ENCODE data around the gene SPATA6L.
A peak's percentile ranks its signal among the peaks of the same experiment; 100 is the strongest.

SPATA6L gene

GRCh38 chr9:4667681-4668080 is 1.4 kb upstream of the SPATA6L start:
- TF ChIP-seq, protein P1, sequence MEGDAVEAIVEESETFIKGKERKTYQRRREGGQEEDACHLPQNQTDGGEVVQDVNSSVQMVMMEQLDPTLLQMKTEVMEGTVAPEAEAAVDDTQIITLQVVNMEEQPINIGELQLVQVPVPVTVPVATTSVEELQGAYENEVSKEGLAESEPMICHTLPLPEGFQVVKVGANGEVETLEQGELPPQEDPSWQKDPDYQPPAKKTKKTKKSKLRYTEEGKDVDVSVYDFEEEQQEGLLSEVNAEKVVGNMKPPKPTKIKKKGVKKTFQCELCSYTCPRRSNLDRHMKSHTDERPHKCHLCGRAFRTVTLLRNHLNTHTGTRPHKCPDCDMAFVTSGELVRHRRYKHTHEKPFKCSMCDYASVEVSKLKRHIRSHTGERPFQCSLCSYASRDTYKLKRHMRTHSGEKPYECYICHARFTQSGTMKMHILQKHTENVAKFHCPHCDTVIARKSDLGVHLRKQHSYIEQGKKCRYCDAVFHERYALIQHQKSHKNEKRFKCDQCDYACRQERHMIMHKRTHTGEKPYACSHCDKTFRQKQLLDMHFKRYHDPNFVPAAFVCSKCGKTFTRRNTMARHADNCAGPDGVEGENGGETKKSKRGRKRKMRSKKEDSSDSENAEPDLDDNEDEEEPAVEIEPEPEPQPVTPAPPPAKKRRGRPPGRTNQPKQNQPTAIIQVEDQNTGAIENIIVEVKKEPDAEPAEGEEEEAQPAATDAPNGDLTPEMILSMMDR (conservative IDR thresholded peaks at IDR 0.05; ENCODE audit: low read length), result no peak

DNA sequence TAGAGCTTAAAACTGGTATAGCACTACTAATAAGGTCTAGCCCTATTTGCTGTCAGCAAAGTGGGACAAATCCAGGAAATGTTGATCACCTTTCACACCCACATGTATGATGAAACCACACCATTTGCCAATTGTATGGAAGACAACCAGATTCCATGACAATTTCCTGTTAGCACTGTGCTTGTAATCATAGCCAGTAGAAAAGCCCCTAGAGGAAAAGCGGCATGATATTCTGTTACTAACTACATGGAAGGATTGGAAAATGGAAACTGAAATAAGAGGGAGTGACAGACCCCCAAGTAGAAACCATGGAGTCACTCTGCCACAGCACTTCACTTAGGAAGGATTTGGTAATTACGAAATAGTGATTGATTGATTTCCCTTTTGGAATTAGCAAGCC is 923 bp downstream of the SPATA6L start:
- TF ChIP-seq, protein P1 (conservative IDR thresholded peaks at IDR 0.05; ENCODE audit: low read length), result no peak
- DNase-seq (ENCODE audit: low read depth), result peak; percentile 60
- H3K4me3 ChIP-seq (ENCODE audit: low read length), result no peak overlapping the region

More at GRCh38 chr9:4667681-4668080, 1.4 kb upstream of the SPATA6L start:
- H3K4me3 ChIP-seq (ENCODE audit: low read length), result no peak overlapping the region
- DNase-seq (ENCODE audit: low read depth), result no peak

DNA sequence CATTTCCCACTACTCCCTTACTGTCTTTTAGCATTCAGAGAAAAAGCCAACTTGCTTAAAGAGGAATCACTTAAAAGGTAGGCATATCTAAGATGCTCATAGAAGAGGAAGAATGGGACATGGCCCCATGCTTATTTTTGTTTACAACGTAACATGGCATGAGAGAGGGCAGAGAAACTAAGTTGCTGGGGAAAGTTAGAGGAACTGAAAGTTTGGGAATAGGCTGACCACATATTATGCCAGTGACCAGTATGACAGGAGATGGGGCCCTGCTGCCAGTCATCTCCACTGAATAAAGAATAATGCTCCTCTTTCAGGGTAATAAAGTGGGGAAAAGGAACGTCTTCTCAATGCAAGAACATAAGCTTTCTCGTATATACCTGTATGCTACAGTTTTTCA is 2.3 kb downstream of the SPATA6L start:
- DNase-seq (ENCODE audit: low read depth), result no peak
- TF ChIP-seq, protein P1 (conservative IDR thresholded peaks at IDR 0.05; ENCODE audit: low read length), result no peak
- no peak overlapping the region for H3K4me3 ChIP-seq (ENCODE audit: low read length)

DNA sequence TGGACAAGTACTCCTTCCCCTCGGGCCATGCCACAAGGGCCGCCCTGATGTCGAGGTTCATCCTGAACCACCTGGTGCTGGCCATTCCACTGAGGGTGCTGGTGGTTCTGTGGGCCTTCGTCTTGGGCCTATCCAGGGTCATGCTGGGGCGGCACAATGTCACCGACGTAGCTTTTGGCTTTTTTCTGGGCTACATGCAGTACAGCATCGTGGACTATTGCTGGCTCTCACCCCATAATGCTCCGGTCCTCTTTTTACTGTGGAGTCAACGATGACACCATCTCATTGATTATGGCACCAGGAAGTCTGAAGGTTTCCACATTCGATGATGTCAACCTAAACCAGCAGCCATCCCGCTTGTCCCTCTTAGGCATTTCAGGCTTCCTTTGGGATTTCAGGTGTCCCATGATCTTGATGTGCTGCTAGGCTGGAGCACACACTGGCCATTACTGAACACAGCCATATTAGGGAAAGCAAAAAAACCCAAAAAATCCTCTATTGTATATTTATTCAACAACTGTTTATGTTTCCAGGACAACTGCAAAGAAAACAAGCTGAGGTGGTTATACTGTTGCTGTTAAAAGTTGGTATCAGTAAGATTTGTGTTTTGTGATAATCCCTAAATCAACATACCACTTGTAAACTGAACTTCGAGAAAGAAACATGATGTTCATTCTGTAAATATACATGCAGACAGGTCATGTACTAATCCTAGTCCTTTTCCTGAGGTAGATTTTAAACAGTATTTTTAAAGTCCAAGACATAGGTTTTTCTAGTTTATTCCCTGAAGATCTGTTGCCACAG is 3.1 kb downstream of the SPATA6L start:
- peak overlapping the region; percentile 70 for H3K4me3 ChIP-seq (ENCODE audit: low read length)
- no peak for DNase-seq (ENCODE audit: low read depth)
- TF ChIP-seq, protein P1 (conservative IDR thresholded peaks at IDR 0.05; ENCODE audit: low read length), result no peak

DNA sequence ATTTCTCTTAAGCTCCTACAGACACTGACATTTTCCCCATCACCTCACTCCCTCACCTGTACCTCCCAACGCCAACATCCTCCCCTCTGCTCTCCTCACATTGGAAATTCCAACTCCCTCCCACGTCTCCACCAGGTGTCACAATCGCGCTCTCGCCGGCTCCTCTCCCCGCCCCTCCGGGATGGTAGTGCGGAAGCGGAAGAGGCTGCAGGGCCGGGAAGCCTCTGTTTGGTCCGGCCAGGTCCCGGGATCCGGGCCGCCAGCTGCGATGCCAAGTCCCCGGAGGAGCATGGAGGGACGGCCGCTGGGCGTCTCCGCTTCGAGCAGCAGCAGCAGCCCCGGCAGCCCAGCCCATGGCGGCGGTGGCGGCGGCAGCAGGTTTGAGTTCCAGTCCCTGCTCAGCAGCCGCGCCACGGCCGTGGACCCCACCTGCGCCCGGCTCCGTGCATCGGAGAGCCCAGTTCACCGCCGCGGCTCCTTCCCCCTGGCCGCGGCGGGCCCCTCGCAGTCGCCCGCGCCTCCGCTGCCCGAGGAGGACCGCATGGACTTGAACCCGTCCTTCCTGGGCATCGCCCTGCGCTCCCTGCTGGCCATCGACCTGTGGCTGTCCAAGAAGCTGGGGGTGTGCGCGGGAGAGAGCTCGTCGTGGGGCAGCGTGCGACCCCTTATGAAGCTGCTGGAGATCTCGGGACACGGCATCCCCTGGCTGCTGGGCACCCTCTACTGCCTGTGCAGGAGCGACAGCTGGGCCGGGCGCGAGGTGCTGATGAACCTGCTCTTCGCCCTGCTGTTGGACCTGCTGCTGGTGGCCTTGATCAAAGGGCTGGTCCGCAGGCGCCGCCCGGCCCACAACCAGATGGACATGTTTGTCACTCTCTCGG is 3.9 kb downstream of the SPATA6L start, which contains the start of gene PLPP6:
Gene PLPP6, plus strand, starts transcription at position 187 of the 881 bp plus-strand sequence. Its CDS starts 82 bp downstream, at position 269.
- DNase-seq (ENCODE audit: low read depth), result peak; percentile 75
- TF ChIP-seq, protein P1 (conservative IDR thresholded peaks at IDR 0.05; ENCODE audit: low read length), result peak; percentile 57
- peak within 1 kb of the TSS; percentile 70 for H3K4me3 ChIP-seq (ENCODE audit: low read length)

DNA sequence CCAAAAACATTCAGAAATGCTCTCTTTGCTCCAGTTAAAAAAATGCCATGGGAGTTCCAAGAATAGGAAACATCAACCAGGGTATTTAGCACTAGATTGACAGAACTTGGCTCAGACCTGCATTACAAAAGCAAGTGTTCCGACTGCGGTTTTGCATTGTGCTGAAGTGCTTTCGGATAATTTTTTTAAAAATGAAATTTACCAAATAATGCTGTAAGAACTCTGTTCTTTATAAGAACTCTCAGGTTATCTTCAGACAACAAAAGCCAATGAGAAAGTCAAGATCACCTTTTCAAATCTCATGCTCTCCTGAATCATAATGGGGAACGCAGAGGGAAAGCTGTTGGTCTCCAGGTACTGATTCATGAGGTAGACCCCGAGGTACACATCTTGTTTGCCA is 4.7 kb downstream of the SPATA6L start:
- TF ChIP-seq, protein P1 (conservative IDR thresholded peaks at IDR 0.05; ENCODE audit: low read length), result no peak
- H3K4me3 ChIP-seq (ENCODE audit: low read length), result peak overlapping the region; percentile 70
- no peak for DNase-seq (ENCODE audit: low read depth)

All from AG10803 (cell line).